IPS-NIHi7 (cell line): Measurements from ENCODE around the gene PHKG2.
A peak's percentile ranks its signal among the peaks of the same experiment; 100 is the strongest.

ENCODE experiments used
- DNase-seq: peaks from one replicate; pipeline ENCODE4 v3.0.0; 2012; ENCODE audit warnings: mixed read lengths; ENCODE audit errors: extremely low spot score

PHKG2 gene

GRCh38 chr16:30728899-30729672 lies 19.1 kb upstream of the PHKG2 start:
- DNase-seq: no peak

- DNase-seq: no peak
Measured at GRCh38 chr16:30731411-30731810, 16.8 kb upstream of the PHKG2 start.

GRCh38 chr16:30736995-30737793 lies 11.0 kb upstream of the PHKG2 start:
- DNase-seq: no peak

GRCh38 chr16:30737794-30738648 lies 10.2 kb upstream of the PHKG2 start:
- no peak for DNase-seq

DNA sequence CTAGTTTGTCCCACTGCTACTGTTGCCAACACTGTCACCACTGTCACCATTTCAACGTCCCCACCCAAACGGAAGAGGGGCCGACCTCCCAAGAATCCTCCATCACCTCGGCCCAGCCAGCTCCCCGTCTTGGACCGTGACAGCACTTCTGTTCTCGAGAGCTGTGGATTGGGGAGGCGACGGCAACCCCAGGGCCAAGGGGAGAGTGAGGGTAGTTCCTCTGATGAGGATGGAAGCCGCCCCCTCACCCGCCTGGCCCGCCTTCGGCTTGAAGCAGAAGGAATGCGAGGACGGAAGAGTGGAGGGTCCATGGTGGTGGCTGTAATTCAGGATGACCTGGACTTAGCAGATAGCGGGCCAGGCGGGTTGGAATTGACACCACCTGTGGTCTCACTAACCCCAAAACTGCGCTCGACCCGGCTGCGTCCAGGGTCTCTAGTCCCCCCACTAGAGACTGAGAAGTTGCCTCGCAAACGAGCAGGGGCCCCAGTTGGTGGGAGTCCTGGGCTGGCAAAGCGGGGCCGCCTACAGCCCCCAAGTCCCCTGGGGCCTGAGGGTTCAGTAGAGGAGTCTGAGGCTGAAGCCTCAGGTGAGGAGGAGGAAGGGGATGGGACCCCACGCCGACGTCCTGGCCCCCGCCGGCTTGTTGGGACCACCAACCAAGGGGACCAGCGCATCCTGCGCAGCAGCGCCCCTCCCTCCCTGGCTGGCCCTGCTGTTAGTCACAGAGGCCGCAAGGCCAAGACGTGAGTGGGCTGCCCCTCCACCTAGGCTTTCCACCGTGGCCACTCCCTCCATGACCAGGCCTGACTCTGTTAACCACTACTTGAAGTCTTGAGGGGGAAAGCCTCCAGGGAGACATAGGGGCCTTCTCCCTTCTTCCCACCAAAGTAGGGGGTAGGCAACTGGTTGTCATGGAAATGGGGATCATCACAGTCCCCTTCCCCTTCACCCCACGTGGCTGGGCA lies 9.0 kb upstream of the PHKG2 start:
- DNase-seq: no peak

DNA sequence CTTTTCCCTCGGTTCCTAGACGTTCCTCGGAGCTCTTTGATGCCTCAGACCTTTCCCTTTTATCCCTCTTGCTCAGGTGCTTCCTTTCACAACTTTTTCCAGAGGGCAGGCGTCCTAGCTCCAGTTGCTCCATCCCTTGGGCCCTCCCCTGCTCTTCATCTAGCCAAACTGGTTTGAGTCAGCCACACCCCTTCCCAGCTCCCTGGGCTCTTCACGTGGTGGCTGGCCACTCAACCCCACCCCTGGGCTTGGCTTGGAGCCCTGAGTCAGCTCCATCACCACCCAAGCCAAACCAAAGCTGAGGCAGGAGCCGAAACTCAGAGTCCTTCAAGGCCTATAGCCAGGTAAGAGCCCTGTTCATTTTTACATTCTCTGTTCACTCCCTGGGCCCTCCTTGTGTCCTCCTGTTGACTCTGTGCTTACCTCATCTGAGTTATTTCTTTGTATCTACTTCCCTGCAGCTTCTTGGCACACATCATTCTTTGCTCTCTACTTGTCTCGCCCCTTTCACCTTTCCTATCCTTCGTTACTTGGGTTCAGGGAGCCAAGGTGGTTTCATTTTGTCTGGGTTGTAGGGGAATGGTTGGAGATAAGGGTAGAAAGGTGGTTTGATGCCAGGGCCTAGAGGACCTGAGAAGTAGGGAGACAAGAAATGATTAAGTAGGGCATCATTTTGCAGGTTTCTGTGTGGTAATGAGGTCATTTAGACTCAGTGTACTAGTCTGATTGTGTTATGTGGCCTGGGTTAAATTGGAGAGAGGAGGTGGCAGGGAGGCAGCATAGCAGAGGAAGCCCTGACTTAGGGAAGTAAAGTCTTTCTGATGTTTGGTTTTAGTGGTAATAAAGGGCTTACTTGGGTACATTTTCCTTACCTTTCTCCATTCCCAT lies 7.6 kb upstream of the PHKG2 start:
- peak; percentile 87 for DNase-seq

- DNase-seq: peak; percentile 50
Measured at GRCh38 chr16:30741461-30741914, 6.7 kb upstream of the PHKG2 start.

GRCh38 chr16:30743716-30744115 lies 4.5 kb upstream of the PHKG2 start:
- no peak for DNase-seq

DNA sequence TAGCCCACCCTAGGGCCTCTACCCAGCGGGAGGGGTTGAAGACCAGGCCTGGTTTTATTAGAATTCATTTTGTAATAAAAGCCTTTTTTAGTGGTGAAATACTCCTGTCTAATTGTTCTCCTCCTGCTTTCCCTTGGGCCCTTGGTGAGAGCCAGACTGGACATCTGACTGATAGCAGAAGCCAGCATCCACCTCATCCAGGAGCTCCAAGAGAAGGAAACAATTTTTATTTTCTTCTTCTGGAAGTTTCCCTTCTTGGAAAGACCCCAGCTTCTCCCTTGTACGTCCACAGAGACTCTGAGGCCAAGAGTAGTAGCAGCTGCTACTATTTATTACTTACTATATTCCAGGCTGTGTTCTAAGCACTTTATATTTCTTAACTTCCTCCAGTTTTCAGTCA lies 4.0 kb upstream of the PHKG2 start:
- no peak for DNase-seq

GRCh38 chr16:30745082-30745481 lies 3.1 kb upstream of the PHKG2 start:
- DNase-seq: no peak

DNA sequence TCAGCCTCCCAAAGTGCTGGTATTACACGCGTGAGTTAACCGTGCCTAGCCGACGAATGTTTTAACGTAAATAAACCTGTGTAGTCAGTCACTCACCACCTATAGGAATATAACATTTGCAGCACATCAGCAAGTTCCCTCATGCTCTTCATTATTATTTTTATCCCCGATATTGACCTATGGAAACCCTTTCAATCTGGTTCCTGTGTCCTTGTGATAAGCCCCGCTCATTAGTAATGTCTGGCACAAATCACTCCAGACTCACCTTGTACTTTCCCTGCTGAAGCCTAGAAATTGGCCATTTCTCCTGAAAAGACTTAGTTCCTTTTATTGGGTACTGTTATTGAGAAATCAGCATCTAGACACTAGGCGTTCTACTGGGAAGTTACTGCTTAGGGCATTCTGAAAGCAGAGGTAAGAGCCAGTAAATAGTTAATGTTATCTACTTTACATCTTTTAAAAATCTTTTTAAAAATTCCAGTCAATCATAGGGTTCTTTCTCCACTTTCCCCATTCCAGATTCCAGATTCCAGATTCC lies 1.5 kb upstream of the PHKG2 start:
- DNase-seq: no peak

DNA sequence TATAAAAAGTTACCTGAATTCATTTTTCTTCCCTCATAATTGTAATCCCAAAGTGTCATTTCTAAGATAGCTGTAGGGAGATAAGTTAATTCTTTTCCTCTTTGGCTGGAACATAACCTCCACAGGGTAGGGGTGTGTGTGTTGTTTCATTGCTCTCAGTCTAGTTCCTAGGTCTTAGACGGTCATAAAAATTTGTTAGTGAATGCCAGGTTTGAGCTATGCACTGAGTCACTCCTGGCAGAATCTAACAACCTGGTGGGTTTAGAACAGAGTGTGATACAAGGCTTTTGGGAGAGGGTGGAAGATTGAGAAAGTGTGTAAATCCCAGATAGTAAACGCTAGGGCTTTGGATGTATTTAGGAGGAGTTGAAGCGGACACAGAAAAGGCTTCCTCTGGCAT lies 894 bp upstream of the PHKG2 start:
- no peak for DNase-seq

DNA sequence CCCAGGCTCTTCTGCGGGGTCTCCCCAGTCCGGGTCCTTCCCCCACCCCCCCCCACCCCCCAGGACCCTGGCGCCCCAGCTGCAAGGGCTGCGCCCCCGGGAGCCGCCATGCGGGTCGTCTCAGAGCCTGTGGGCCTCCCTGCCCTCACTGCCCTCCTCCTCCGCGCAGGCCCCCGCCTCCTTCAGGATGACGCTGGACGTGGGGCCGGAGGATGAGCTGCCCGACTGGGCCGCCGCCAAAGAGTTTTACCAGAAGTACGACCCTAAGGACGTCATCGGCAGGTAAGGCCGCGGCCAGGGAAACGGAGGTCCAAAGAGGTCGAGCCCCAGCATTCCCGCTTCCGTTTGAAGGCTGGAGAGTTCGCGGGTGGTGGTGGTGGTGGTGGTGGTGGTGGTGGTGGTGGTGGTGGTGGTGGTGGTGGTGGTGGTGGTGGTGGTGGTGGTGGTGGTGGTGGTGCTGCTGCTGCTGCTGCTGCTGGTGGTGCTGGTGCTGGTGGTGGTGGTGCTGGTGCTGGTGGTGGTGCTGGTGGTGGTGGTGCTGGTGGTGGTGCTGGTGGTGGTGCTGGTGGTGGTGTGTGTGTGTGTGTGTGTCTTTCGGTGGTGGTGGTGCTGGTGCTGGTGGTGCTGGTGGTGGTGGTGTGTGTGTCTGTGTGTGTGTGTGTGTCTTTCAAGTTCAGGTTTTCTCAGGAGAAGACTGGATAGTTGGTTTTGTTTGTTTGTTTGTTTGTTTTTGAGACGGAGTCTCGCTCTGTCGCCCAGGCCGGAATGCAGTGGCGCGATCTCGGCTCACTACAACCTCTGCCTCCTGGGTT lies 615 bp downstream of the PHKG2 start:
- peak; percentile 66 for DNase-seq

GRCh38 chr16:30750201-30750600 lies 2.0 kb downstream of the PHKG2 start:
- no peak for DNase-seq

GRCh38 chr16:30750876-30751465 lies 2.7 kb downstream of the PHKG2 start:
- DNase-seq: no peak

DNA sequence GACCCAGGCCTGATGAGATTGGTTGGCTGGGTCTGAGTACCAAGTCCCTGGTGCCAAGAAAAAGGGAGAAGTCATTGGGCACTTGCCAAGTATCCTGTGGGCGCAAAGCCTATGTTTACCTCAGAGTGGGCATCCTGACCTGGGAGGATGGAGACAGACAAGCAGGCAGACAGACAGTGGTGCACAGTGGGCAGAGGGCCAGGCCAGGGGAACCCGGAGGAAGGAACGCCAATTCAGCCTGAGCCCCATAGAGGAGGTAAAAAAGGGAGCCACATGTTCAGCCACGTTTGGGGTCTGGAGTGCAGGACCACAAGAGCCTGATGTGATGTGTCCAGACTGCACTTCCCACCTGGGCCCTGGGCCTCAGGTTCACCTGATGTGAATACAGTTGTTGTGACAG lies 5.4 kb downstream of the PHKG2 start:
- no peak for DNase-seq

DNA sequence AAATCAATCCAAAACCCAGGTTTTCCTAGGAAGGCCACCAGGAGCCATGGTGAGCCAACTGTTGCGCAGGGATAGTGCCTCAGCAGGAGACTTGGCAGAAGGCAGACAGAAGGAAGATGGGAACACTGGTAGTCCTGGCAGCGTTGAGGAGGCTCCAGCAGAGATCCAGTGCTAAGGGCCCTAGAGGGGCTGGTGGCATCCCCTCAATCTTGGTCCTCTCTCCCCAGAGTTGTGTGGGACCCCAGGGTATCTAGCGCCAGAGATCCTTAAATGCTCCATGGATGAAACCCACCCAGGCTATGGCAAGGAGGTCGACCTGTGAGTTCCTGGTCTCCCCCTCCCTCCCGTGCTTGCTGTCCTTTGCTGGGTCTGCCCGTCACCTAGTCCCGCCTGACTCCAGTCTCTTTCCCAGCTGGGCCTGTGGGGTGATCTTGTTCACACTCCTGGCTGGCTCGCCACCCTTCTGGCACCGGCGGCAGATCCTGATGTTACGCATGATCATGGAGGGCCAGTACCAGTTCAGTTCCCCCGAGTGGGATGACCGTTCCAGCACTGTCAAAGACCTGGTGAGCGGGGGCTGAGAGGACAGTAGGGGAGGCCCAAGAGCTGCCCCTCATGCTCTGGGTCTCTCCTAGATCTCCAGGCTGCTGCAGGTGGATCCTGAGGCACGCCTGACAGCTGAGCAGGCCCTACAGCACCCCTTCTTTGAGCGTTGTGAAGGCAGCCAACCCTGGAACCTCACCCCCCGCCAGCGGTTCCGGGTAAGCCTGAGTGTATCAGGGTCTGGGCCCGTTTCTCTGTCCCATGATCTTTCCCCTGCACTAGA lies 7.9 kb downstream of the PHKG2 start:
- DNase-seq: no peak

- DNase-seq: no peak
Measured at GRCh38 chr16:30756781-30757100, 8.5 kb downstream of the PHKG2 start.
